ENCODE results near the gene UIMC1. TPM values are rescaled to one million over a fixed set of nuclear protein-coding genes. Genes with fewer than 3 reads are reported as not detected.

The UIMC1 gene
- total and polyA plus RNA-seq, 2 of the 13 experiments (the other 11 are each of a cell fraction or from before 2014, with no cell fraction given) = 18.9 to 32.7 TPM

DNA sequence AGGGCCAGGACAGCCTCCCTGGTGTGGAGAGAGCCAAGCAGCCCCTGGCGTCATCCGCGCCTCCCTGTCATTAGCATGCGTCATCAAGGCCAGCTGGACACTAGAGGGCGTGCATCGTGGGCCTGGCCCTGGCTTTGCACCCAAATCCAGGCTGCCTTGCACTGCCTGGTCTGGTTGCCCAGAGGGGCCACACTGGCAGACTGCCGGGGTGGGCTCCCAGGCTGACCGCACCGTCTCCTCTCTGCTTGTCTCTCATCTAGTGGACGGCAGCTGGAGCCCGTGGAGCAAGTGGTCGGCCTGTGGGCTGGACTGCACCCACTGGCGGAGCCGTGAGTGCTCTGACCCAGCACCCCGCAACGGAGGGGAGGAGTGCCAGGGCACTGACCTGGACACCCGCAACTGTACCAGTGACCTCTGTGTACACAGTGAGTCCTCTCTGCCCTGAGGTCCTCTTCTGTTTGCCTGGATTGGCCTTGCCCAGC is 136.4 kb downstream of the UIMC1 start (continued):
- TF ChIP-seq, protein P1, sequence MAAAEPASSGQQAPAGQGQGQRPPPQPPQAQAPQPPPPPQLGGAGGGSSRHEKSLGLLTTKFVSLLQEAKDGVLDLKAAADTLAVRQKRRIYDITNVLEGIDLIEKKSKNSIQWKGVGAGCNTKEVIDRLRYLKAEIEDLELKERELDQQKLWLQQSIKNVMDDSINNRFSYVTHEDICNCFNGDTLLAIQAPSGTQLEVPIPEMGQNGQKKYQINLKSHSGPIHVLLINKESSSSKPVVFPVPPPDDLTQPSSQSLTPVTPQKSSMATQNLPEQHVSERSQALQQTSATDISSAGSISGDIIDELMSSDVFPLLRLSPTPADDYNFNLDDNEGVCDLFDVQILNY (CRISPR knock-in tag; conservative IDR thresholded peaks at IDR 0.05) = no peak; the same call in 1 of the 2 replicates
- no peak for TF ChIP-seq JARID2 (CRISPR knock-in tag; IDR thresholded peaks at IDR 0.05; ENCODE audit: insufficient replicate concordance)
- TF ChIP-seq, protein P2, sequence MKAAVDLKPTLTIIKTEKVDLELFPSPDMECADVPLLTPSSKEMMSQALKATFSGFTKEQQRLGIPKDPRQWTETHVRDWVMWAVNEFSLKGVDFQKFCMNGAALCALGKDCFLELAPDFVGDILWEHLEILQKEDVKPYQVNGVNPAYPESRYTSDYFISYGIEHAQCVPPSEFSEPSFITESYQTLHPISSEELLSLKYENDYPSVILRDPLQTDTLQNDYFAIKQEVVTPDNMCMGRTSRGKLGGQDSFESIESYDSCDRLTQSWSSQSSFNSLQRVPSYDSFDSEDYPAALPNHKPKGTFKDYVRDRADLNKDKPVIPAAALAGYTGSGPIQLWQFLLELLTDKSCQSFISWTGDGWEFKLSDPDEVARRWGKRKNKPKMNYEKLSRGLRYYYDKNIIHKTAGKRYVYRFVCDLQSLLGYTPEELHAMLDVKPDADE (CRISPR knock-in tag; IDR thresholded peaks at IDR 0.05) = no peak
- TF ChIP-seq, protein P3, sequence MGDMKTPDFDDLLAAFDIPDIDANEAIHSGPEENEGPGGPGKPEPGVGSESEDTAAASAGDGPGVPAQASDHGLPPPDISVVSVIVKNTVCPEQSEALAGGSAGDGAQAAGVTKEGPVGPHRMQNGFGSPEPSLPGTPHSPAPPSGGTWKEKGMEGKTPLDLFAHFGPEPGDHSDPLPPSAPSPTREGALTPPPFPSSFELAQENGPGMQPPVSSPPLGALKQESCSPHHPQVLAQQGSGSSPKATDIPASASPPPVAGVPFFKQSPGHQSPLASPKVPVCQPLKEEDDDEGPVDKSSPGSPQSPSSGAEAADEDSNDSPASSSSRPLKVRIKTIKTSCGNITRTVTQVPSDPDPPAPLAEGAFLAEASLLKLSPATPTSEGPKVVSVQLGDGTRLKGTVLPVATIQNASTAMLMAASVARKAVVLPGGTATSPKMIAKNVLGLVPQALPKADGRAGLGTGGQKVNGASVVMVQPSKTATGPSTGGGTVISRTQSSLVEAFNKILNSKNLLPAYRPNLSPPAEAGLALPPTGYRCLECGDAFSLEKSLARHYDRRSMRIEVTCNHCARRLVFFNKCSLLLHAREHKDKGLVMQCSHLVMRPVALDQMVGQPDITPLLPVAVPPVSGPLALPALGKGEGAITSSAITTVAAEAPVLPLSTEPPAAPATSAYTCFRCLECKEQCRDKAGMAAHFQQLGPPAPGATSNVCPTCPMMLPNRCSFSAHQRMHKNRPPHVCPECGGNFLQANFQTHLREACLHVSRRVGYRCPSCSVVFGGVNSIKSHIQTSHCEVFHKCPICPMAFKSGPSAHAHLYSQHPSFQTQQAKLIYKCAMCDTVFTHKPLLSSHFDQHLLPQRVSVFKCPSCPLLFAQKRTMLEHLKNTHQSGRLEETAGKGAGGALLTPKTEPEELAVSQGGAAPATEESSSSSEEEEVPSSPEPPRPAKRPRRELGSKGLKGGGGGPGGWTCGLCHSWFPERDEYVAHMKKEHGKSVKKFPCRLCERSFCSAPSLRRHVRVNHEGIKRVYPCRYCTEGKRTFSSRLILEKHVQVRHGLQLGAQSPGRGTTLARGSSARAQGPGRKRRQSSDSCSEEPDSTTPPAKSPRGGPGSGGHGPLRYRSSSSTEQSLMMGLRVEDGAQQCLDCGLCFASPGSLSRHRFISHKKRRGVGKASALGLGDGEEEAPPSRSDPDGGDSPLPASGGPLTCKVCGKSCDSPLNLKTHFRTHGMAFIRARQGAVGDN (CRISPR knock-in tag; IDR thresholded peaks at IDR 0.05) = peak; percentile 28; the same call in 1 of the 2 replicates
- TF ChIP-seq SOX6 (IDR thresholded peaks at IDR 0.05) = no peak
- 0 out of 2 replicates have a peak, but pooled peaks have one; percentile 15 for TF ChIP-seq SOX6 (CRISPR knock-in tag; IDR thresholded peaks at IDR 0.05)
- TF ChIP-seq ZSCAN29 (CRISPR knock-in tag; conservative IDR thresholded peaks at IDR 0.05) = no peak
- TF ChIP-seq, protein P4, sequence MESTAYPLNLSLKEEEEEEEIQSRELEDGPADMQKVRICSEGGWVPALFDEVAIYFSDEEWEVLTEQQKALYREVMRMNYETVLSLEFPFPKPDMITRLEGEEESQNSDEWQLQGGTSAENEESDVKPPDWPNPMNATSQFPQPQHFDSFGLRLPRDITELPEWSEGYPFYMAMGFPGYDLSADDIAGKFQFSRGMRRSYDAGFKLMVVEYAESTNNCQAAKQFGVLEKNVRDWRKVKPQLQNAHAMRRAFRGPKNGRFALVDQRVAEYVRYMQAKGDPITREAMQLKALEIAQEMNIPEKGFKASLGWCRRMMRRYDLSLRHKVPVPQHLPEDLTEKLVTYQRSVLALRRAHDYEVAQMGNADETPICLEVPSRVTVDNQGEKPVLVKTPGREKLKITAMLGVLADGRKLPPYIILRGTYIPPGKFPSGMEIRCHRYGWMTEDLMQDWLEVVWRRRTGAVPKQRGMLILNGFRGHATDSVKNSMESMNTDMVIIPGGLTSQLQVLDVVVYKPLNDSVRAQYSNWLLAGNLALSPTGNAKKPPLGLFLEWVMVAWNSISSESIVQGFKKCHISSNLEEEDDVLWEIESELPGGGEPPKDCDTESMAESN (CRISPR knock-in tag; conservative IDR thresholded peaks at IDR 0.05) = 0 out of 2 replicates have a peak, but pooled peaks have one; percentile 59
- TF ChIP-seq MTA1 (CRISPR knock-in tag; IDR thresholded peaks at IDR 0.05; ENCODE audit: borderline replicate concordance) = no peak
- TF ChIP-seq, protein P5, sequence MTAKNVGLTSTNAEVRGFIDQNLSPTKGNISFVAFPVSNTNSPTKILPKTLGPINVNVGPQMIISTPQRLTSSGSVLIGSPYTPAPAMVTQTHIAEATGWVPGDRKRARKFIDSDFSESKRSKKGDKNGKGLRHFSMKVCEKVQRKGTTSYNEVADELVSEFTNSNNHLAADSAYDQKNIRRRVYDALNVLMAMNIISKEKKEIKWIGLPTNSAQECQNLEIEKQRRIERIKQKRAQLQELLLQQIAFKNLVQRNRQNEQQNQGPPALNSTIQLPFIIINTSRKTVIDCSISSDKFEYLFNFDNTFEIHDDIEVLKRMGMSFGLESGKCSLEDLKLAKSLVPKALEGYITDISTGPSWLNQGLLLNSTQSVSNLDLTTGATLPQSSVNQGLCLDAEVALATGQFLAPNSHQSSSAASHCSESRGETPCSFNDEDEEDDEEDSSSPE (CRISPR knock-in tag; IDR thresholded peaks at IDR 0.05) = no peak
- TF ChIP-seq HNRNPLL (IDR thresholded peaks at IDR 0.05; ENCODE audit: low read depth, low read length, poor library complexity, severe bottlenecking) = peak; percentile 23
- TF ChIP-seq, protein P6, sequence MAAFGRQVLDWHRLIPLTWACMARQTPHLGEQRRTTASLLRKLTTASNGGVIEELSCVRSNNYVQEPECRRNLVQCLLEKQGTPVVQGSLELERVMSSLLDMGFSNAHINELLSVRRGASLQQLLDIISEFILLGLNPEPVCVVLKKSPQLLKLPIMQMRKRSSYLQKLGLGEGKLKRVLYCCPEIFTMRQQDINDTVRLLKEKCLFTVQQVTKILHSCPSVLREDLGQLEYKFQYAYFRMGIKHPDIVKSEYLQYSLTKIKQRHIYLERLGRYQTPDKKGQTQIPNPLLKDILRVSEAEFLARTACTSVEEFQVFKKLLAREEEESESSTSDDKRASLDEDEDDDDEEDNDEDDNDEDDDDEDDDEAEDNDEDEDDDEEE (CRISPR knock-in tag; IDR thresholded peaks at IDR 0.05) = no peak
- TF ChIP-seq STAG1 (CRISPR knock-in tag; IDR thresholded peaks at IDR 0.05) = peak; percentile 57
- no peak for TF ChIP-seq NFKBIZ (CRISPR knock-in tag; IDR thresholded peaks at IDR 0.05)
- TF ChIP-seq MIER2 (CRISPR knock-in tag; IDR thresholded peaks at IDR 0.05) = 0 out of 2 replicates have a peak, but pooled peaks have one; percentile 36
- TF ChIP-seq, protein P7, sequence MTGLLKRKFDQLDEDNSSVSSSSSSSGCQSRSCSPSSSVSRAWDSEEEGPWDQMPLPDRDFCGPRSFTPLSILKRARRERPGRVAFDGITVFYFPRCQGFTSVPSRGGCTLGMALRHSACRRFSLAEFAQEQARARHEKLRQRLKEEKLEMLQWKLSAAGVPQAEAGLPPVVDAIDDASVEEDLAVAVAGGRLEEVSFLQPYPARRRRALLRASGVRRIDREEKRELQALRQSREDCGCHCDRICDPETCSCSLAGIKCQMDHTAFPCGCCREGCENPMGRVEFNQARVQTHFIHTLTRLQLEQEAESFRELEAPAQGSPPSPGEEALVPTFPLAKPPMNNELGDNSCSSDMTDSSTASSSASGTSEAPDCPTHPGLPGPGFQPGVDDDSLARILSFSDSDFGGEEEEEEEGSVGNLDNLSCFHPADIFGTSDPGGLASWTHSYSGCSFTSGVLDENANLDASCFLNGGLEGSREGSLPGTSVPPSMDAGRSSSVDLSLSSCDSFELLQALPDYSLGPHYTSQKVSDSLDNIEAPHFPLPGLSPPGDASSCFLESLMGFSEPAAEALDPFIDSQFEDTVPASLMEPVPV (CRISPR knock-in tag; IDR thresholded peaks at IDR 0.05) = no peak
- TF ChIP-seq HOXA5 (CRISPR knock-in tag; IDR thresholded peaks at IDR 0.05) = no peak
